ENCODE results near the gene ATF4. TPM values are rescaled to one million over a fixed set of nuclear protein-coding genes. Genes with fewer than 3 reads are reported as not detected.
A peak's percentile ranks its signal among the peaks of the same experiment; 100 is the strongest.

ATF4 gene
- total and polyA plus RNA-seq, 2 experiments from 2014 or later = 203 to 375 TPM

DNA sequence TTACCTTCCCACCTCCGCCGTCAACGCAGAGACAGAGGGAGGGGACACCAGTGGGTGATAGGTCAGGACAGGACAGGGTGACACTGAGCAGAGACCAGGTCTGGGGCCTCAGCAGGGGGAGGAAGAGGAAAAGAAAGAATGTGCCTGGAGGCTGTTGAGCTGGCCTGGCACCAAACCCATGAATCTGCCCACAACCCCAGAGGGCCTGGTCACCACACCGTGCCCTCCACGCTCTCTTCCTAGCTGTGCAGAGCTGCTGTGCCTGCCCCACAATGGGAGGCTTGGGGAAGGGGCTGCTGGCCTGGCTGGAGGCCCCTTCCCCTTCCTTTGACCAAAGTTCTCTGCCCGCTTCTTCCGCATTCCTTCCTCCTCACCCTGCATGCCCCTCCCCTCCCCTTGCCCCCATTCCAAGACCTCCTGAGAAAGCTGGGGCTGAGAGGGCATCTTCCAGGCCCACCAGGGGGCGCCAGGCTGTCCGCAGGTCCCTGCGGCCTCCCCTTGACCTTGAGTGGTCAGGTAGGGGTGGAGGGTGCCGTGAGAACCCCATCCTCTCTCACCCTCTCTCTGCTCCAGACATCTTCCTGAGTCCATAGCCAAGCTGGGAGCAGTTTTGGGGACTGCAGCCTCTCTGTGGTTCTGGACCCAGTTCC lies 39.2 kb downstream of the ATF4 start:
- peaks cover 41% of the 10 kb centered on the region for H3K27me3 ChIP-seq
- H3K4me1 ChIP-seq (ENCODE audit: low read depth) = peaks cover 6% of the 10 kb centered on the region

DNA sequence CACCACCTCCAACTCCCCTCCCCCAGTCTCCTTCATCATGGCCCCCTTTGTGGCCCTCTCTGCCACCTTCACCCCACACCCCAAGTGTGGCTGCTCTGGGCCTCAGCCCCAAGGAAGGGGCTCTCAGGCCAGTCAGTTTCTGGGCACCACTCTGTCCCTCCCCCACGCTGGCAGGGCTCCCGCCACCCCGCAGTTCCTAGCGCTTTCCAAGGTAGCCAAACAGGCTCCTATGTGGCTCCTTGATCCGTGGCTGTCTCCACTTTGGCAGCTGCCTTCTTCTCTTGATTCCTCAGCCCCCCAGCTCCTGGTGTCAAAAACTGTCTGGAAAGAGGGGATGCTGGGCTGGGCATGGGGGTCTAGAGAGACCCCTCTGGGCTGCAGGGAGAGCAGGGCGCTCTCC lies 39.8 kb downstream of the ATF4 start:
- no peak for DNase-seq (ENCODE audit: low read depth in 1 of 2, low spot score in 1 of 2)
- peaks cover 3% of the 10 kb centered on the region for H3K9me3 ChIP-seq (ENCODE audit: low read depth)
- TF ChIP-seq, protein P1, sequence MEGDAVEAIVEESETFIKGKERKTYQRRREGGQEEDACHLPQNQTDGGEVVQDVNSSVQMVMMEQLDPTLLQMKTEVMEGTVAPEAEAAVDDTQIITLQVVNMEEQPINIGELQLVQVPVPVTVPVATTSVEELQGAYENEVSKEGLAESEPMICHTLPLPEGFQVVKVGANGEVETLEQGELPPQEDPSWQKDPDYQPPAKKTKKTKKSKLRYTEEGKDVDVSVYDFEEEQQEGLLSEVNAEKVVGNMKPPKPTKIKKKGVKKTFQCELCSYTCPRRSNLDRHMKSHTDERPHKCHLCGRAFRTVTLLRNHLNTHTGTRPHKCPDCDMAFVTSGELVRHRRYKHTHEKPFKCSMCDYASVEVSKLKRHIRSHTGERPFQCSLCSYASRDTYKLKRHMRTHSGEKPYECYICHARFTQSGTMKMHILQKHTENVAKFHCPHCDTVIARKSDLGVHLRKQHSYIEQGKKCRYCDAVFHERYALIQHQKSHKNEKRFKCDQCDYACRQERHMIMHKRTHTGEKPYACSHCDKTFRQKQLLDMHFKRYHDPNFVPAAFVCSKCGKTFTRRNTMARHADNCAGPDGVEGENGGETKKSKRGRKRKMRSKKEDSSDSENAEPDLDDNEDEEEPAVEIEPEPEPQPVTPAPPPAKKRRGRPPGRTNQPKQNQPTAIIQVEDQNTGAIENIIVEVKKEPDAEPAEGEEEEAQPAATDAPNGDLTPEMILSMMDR (IDR thresholded peaks at IDR 0.05; ENCODE audit: low read depth, low read length) = no peak
- H3K27ac ChIP-seq = no peak overlapping the region
- H3K4me1 ChIP-seq (ENCODE audit: low read depth) = peaks cover 6% of the 10 kb centered on the region
- H3K36me3 ChIP-seq = no peaks in the 10 kb centered on the region
- no peak overlapping the region for H3K4me3 ChIP-seq
- H3K27me3 ChIP-seq = peaks cover 41% of the 10 kb centered on the region

More for the DNA sequence above, 39.2 kb downstream of the ATF4 start:
- H3K27ac ChIP-seq = no peak overlapping the region
- peaks cover 3% of the 10 kb centered on the region for H3K9me3 ChIP-seq (ENCODE audit: low read depth)
- TF ChIP-seq, protein P1 (IDR thresholded peaks at IDR 0.05; ENCODE audit: low read depth, low read length) = peak; percentile 49
- H3K4me3 ChIP-seq = no peak overlapping the region
- DNase-seq (ENCODE audit: low read depth in 1 of 2, low spot score in 1 of 2) = peak; percentile 12 to 43
- no peaks in the 10 kb centered on the region for H3K36me3 ChIP-seq

DNA sequence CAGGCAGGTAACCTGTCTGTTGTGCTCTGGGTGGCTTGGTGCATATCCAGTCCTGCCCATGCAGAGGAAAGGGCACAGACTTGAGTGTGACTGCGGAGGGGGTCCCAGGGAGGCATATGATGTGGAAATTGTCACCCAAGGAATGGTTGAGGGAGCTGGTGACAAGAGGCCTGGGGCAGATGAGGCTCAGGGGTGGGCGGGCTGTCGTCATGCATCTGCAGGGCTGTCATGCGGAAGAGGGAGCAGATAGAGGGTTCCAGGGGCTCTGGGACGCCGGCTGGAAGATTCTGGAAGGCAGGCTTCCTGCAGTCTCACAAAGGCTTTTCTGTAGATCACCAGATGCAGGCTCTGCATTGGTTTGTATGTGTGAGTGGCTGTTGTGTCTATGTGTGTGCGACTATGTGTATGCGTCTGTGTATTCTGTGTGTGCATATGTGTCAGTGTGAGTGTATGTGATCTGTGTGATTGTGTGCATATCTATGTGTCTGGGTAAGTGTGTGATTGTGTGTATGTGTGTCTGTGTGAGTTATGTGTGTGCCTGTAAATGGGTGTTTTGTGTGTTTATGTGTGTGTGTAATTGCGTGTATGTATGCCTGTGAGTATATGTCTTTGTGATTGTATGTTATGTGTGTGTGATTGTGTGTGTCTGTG lies 42.6 kb downstream of the ATF4 start:
- Histone ChIP-seq H3K36me3 (no peaks in the 10 kb centered on the region), H3K27ac (no peak overlapping the region), H3K4me1 (ENCODE audit: low read depth) (peaks cover 6% of the 10 kb centered on the region), H3K27me3 (peaks cover 15% of the 10 kb centered on the region), H3K9me3 (ENCODE audit: low read depth) (peaks cover 3% of the 10 kb centered on the region), H3K4me3 (no peak overlapping the region)
- TF ChIP-seq, protein P1 (IDR thresholded peaks at IDR 0.05; ENCODE audit: low read depth, low read length) = no peak
- no peak for DNase-seq (ENCODE audit: low read depth in 1 of 2, low spot score in 1 of 2)

DNA sequence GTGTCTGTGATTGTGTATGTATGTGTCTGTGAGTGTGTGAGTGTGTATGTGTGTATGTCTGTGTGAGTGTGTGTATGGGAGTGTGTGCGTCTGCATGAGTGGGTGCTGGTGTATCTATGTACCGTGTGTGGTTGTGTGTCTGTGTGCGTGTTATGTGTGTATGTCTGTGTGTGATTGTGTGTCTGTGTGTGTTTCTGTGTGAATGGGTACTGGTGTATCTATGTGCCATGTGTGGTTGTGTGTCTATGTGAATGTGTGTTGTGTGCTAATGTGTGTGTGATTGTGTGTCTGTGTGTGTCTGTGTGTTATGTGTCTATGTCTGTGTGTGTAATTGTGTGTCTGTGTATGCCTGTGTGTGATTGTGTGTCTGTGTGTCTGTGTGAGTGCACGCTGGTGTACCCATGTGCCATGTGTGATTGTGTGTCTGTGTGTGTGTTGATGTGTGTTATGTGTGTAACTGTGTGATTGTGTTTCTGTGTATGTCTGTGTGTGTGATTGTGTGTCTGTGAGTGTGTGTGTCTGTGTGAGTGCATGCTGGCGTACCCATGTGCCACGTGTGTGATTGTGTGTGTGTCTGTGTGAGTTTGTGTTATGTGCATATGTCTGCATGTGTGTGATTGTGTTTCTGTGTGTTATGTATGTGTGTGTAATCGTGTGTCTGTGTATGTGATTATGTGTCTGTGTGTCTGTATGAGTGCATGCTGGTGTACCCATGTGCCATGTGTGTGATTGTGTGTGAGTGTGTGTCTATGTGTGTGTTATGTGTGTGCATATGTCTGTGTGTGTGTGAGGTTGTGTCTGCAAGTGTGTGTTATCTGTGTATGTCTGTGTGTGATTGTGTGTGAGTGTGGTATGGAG lies 43.4 kb downstream of the ATF4 start:
- TF ChIP-seq, protein P1 (IDR thresholded peaks at IDR 0.05; ENCODE audit: low read depth, low read length) = no peak
- peaks cover 3% of the 10 kb centered on the region for H3K9me3 ChIP-seq (ENCODE audit: low read depth)
- no peak overlapping the region for H3K4me3 ChIP-seq
- DNase-seq (ENCODE audit: low read depth in 1 of 2, low spot score in 1 of 2) = no peak
- H3K27ac ChIP-seq = no peak overlapping the region
- no peaks in the 10 kb centered on the region for H3K36me3 ChIP-seq
- H3K4me1 ChIP-seq (ENCODE audit: low read depth) = peaks cover 6% of the 10 kb centered on the region
- peaks cover 7% of the 10 kb centered on the region for H3K27me3 ChIP-seq

DNA sequence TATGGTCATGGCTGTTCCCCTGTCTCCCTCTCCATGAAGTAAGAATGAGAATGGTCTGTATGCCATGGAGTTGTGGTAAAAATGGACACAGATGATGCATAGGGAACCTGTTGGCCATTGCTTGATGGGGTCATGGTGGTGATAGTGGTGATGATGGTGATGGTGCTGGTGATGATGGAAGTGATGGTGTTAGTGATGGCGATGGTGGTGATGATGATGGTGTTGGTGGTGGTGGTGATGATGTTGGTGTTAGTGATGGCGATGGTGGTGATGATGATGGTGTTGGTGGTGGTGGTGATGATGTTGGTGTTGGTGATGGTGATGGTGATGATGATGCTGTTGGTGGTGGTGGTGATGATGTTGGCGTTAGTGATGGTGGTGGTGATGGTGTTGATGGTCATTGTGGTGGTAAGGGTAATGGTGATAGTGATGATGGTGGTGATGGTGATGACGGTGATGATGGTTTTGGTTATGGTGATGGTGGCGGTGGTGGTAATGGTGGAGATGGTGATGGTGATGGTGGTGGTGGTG lies 45.1 kb downstream of the ATF4 start:
- no peak overlapping the region for H3K4me3 ChIP-seq
- no peaks in the 10 kb centered on the region for H3K36me3 ChIP-seq
- no peaks in the 10 kb centered on the region for H3K27me3 ChIP-seq
- H3K9me3 ChIP-seq (ENCODE audit: low read depth) = peaks cover 3% of the 10 kb centered on the region
- H3K4me1 ChIP-seq (ENCODE audit: low read depth) = no peaks in the 10 kb centered on the region
- no peak overlapping the region for H3K27ac ChIP-seq
- TF ChIP-seq, protein P1 (IDR thresholded peaks at IDR 0.05; ENCODE audit: low read depth, low read length) = no peak
- no peak for DNase-seq (ENCODE audit: low read depth in 1 of 2, low spot score in 1 of 2)
